ENCODE data around the gene ADAM21.
"Not testable (repeated sequence)": the region's sequence is repeated elsewhere in the genome, so short reads cannot be mapped to it uniquely, and the experiment has no call there.

ADAM21 gene

DNA sequence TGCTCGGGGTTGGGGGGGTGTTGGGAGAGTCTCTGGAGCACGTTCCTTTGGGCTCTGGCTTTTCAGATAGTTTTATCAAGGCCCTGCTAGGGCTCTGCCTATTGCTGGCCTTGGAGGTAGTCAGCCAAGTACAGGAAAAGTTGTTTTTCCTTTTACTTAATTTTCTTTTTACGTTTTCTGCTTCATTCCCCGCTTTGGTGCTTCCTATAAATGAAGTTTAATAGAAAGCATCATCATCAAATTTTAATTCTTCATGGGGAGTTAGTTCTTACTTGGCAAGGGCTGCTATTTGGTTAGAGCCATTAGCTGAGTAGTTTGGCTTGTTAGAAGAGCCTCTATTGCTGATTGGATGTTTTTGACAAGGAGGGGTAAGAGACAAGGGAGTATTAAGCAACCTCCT lies 15.1 kb upstream of the ADAM21 start:
- Histone ChIP-seq H3K27me3 (ENCODE audit: low read depth, low read length) (no peaks in the 10 kb centered on the region), H3K27ac (ENCODE audit: low read length) (no peak overlapping the region), H3K4me1 (ENCODE audit: control insufficient read depth in 1 of 2, insufficient read depth in 2 of 2, low read length in 2 of 2) (no peaks in the 10 kb centered on the region), H3K4me3 (ENCODE audit: low read depth in 1 of 2, low read length in 2 of 2) (no peak overlapping the region), H3K9me3 (ENCODE audit: control insufficient read depth in 1 of 2, low read length in 2 of 2) (peaks cover 9 to 23% of the 10 kb centered on the region in 2 donors), H3K36me3 (ENCODE audit: control insufficient read depth in 1 of 2, insufficient read depth in 2 of 2, low read length in 2 of 2) (no peaks in the 10 kb centered on the region)

- H3K4me1 ChIP-seq (ENCODE audit: control insufficient read depth in 1 of 2, insufficient read depth in 2 of 2, low read length in 2 of 2): no peaks in the 10 kb centered on the region
- H3K9me3 ChIP-seq (ENCODE audit: control insufficient read depth in 1 of 2, low read length in 2 of 2): peaks cover 9 to 35% of the 10 kb centered on the region in 2 donors
- H3K27me3 ChIP-seq (ENCODE audit: low read depth, low read length): no peaks in the 10 kb centered on the region
- H3K27ac ChIP-seq (ENCODE audit: low read length): no peak overlapping the region
- peaks cover 0 to 7% of the 10 kb centered on the region in 2 donors for H3K36me3 ChIP-seq (ENCODE audit: control insufficient read depth in 1 of 2, insufficient read depth in 2 of 2, low read length in 2 of 2)
- H3K4me3 ChIP-seq (ENCODE audit: low read depth in 1 of 2, low read length in 2 of 2): no peak overlapping the region
Measured at GRCh38 chr14:70441641-70442040, 10.3 kb upstream of the ADAM21 start.

DNA sequence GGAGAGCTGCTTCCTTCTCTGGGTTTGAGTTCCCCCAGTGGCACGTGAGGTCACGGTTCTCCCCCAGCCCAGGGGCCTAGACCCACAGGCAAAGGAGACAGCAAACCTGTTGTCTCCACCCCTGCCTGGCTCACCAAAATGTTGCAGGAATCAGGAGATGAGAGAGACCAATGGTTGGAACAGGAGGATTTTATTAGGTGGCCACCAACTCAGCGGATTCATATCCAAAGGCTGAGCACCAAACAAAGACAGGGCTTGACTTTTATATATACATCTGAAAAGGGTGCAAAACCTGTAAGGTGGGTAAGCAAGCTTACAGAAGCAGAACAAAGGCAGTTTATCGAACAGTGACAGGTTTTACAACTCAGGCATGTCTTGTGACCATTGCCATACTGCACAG lies 9.2 kb upstream of the ADAM21 start:
- Histone ChIP-seq H3K9me3 (ENCODE audit: control insufficient read depth in 1 of 2, low read length in 2 of 2) (peaks cover under 1 to 29% of the 10 kb centered on the region in 2 donors), H3K27me3 (ENCODE audit: low read depth, low read length) (no peaks in the 10 kb centered on the region), H3K4me3 (ENCODE audit: low read depth in 1 of 2, low read length in 2 of 2) (no peak overlapping the region)

DNA sequence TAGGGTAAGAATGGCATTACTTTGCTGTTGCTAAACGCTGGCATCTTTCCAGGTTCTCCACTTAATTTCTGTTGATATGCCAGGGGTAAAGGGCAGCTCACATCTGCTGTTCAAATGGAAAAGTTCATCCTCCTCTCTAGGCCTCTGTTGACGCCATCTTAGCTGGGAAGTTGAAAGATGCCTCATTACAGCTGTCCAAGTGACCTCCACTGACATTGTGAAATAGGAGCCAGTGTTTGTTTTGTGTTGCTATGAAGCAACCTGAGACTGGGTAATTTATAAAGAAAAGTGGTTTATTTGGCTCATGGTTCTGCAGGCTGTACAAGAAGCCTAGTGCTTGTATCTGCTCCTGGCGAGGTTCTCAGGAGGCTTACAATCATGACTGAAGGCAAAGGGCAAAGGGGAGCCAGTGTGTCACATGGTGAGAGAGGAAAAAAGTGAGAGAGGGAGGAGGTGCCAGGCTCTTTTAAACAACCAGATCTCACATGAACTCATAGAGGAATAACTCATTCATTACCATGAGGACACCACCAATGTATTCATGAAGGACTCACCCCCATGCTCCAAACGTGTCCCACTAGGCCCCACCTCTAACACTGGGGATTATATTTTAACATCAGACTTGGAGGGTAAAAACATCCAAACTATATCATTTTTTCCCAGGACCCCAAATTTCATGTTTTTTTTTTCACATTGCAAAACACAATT lies 3.2 kb upstream of the ADAM21 start:
- Histone ChIP-seq H3K36me3 (ENCODE audit: control insufficient read depth in 1 of 2, insufficient read depth in 2 of 2, low read length in 2 of 2) (peaks cover 0 to 5% of the 10 kb centered on the region in 2 donors), H3K4me3 (ENCODE audit: low read depth in 1 of 2, low read length in 2 of 2) (no peak overlapping the region), H3K9me3 (ENCODE audit: control insufficient read depth in 1 of 2, low read length in 2 of 2) (peaks cover 0 to 5% of the 10 kb centered on the region in 2 donors), H3K4me1 (ENCODE audit: control insufficient read depth in 1 of 2, insufficient read depth in 2 of 2, low read length in 2 of 2) (no peaks in the 10 kb centered on the region), H3K27me3 (ENCODE audit: low read depth, low read length) (no peaks in the 10 kb centered on the region), H3K27ac (ENCODE audit: low read length) (no peak overlapping the region)

More for the DNA sequence above, 9.2 kb upstream of the ADAM21 start:
- Histone ChIP-seq H3K27ac (ENCODE audit: low read length) (no peak overlapping the region), H3K4me1 (ENCODE audit: control insufficient read depth in 1 of 2, insufficient read depth in 2 of 2, low read length in 2 of 2) (no peaks in the 10 kb centered on the region), H3K36me3 (ENCODE audit: control insufficient read depth in 1 of 2, insufficient read depth in 2 of 2, low read length in 2 of 2) (peaks cover 0 to 8% of the 10 kb centered on the region in 2 donors)

DNA sequence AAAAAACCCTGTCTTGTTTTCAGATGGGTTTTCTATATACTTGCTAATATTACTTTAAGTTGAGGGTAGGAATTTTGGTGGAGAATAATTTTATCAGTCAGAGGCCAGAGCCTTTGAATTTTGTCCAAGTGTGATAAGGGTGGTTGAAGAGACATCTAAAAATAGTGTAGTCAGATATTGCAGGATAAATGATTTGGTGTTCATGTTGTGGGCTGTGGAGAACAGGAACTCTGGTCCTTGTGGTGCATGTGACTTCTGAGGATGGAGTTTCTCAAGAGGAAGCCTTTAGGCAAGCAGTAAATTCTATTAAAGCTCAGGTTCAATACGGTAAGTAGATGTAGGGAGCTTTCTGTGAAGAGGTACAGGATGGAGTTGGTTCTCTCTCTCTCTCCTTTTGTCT lies 2.8 kb downstream of the ADAM21 start:
- Histone ChIP-seq H3K27ac (ENCODE audit: low read length) (no peak overlapping the region), H3K4me1 (ENCODE audit: control insufficient read depth in 1 of 2, insufficient read depth in 2 of 2, low read length in 2 of 2) (no peaks in the 10 kb centered on the region), H3K4me3 (ENCODE audit: low read depth in 1 of 2, low read length in 2 of 2) (no peak overlapping the region), H3K36me3 (ENCODE audit: control insufficient read depth in 1 of 2, insufficient read depth in 2 of 2, low read length in 2 of 2) (no peaks in the 10 kb centered on the region), H3K27me3 (ENCODE audit: low read depth, low read length) (no peaks in the 10 kb centered on the region), H3K9me3 (ENCODE audit: control insufficient read depth in 1 of 2, low read length in 2 of 2) (no peaks in the 10 kb centered on the region)

GRCh38 chr14:70468731-70469130 lies 16.8 kb downstream of the ADAM21 start:
- no peaks in the 10 kb centered on the region for H3K4me1 ChIP-seq (ENCODE audit: control insufficient read depth in 1 of 2, insufficient read depth in 2 of 2, low read length in 2 of 2)
- no peaks in the 10 kb centered on the region for H3K27me3 ChIP-seq (ENCODE audit: low read depth, low read length)
- H3K27ac ChIP-seq (ENCODE audit: low read length): no peak overlapping the region
- H3K36me3 ChIP-seq (ENCODE audit: control insufficient read depth in 1 of 2, insufficient read depth in 2 of 2, low read length in 2 of 2): peaks cover 0 to 4% of the 10 kb centered on the region in 2 donors
- H3K9me3 ChIP-seq (ENCODE audit: control insufficient read depth in 1 of 2, low read length in 2 of 2): no peaks in the 10 kb centered on the region
- H3K4me3 ChIP-seq (ENCODE audit: low read depth in 1 of 2, low read length in 2 of 2): no peak overlapping the region

- not testable (repeated sequence) for H3K4me1 ChIP-seq (ENCODE audit: control insufficient read depth in 1 of 2, insufficient read depth in 2 of 2, low read length in 2 of 2); H3K4me3 ChIP-seq (ENCODE audit: low read depth in 1 of 2, low read length in 2 of 2); H3K27me3 ChIP-seq (ENCODE audit: low read depth, low read length); H3K36me3 ChIP-seq (ENCODE audit: control insufficient read depth in 1 of 2, insufficient read depth in 2 of 2, low read length in 2 of 2); H3K9me3 ChIP-seq (ENCODE audit: control insufficient read depth in 1 of 2, low read length in 2 of 2); H3K27ac ChIP-seq (ENCODE audit: low read length)
Measured at GRCh38 chr14:70470863-70471563, 19.0 kb downstream of the ADAM21 start.

- H3K27me3 ChIP-seq (ENCODE audit: low read depth, low read length): no peaks in the 10 kb centered on the region
- no peak overlapping the region for H3K27ac ChIP-seq (ENCODE audit: low read length)
- no peak overlapping the region for H3K4me3 ChIP-seq (ENCODE audit: low read depth in 1 of 2, low read length in 2 of 2)
- H3K36me3 ChIP-seq (ENCODE audit: control insufficient read depth in 1 of 2, insufficient read depth in 2 of 2, low read length in 2 of 2): peaks cover 0 to 4% of the 10 kb centered on the region in 2 donors
- no peaks in the 10 kb centered on the region for H3K9me3 ChIP-seq (ENCODE audit: control insufficient read depth in 1 of 2, low read length in 2 of 2)
- no peaks in the 10 kb centered on the region for H3K4me1 ChIP-seq (ENCODE audit: control insufficient read depth in 1 of 2, insufficient read depth in 2 of 2, low read length in 2 of 2)
Measured at GRCh38 chr14:70472253-70473159, 20.5 kb downstream of the ADAM21 start.

DNA sequence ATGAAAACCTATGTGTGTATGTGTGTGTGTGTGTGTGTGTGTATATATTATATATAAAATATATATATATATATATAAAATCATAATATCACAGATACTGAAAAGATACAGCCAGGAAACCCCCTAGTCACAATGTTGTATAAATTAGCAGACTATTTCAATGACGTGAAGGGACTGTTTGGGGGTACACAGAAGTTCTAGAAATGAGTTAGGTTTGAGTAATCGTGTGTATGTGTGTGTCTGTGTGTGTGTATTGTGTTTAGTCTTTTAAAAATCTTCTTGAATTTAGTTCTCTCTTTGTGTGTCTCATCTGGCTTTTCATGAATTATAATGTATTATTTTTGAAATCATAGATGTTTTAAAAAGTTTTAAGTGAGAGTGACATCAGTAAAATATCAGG lies 21.9 kb downstream of the ADAM21 start:
- no peak overlapping the region for H3K27ac ChIP-seq (ENCODE audit: low read length)
- H3K9me3 ChIP-seq (ENCODE audit: control insufficient read depth in 1 of 2, low read length in 2 of 2): no peaks in the 10 kb centered on the region
- H3K27me3 ChIP-seq (ENCODE audit: low read depth, low read length): no peaks in the 10 kb centered on the region
- no peak overlapping the region for H3K4me3 ChIP-seq (ENCODE audit: low read depth in 1 of 2, low read length in 2 of 2)
- H3K4me1 ChIP-seq (ENCODE audit: control insufficient read depth in 1 of 2, insufficient read depth in 2 of 2, low read length in 2 of 2): no peaks in the 10 kb centered on the region
- peaks cover 0 to 4% of the 10 kb centered on the region in 2 donors for H3K36me3 ChIP-seq (ENCODE audit: control insufficient read depth in 1 of 2, insufficient read depth in 2 of 2, low read length in 2 of 2)

DNA sequence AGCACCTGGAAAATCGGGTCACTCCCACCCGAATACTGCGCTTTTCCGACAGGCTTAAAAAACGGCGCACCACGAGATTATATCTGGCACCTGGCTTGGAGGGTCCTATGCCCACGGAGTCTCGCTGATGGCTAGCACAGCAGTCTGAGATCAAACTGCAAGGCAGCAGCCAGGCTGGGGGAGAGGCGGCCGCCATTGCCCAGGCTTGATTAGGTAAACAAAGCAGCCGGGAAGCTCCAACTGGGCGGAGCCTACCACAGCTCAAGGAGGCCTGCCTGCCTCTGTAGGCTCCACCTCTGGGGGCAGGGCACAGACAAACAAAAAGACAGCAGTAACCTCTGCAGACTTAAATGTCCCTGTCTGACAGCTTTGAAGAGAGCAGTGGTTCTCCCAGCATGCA lies 23.5 kb downstream of the ADAM21 start:
- H3K4me3 ChIP-seq (ENCODE audit: low read depth in 1 of 2, low read length in 2 of 2); H3K27me3 ChIP-seq (ENCODE audit: low read depth, low read length); H3K36me3 ChIP-seq (ENCODE audit: control insufficient read depth in 1 of 2, insufficient read depth in 2 of 2, low read length in 2 of 2); H3K9me3 ChIP-seq (ENCODE audit: control insufficient read depth in 1 of 2, low read length in 2 of 2); H3K27ac ChIP-seq (ENCODE audit: low read length); H3K4me1 ChIP-seq (ENCODE audit: control insufficient read depth in 1 of 2, insufficient read depth in 2 of 2, low read length in 2 of 2): not testable (repeated sequence)

GRCh38 chr14:70477356-70478105 lies 25.6 kb downstream of the ADAM21 start:
- not testable (repeated sequence) for H3K27me3 ChIP-seq (ENCODE audit: low read depth, low read length); H3K9me3 ChIP-seq (ENCODE audit: control insufficient read depth in 1 of 2, low read length in 2 of 2); H3K4me3 ChIP-seq (ENCODE audit: low read depth in 1 of 2, low read length in 2 of 2); H3K4me1 ChIP-seq (ENCODE audit: control insufficient read depth in 1 of 2, insufficient read depth in 2 of 2, low read length in 2 of 2); H3K27ac ChIP-seq (ENCODE audit: low read length); H3K36me3 ChIP-seq (ENCODE audit: control insufficient read depth in 1 of 2, insufficient read depth in 2 of 2, low read length in 2 of 2)

Measured in muscle layer of duodenum (tissue), 2 donors.